Suppressor macrophage treated with lipopolysaccharide for 4 hours (primary cell): ENCODE data around the gene MACO1.
A peak's percentile ranks its signal among the peaks of the same experiment; 100 is the strongest.
"Not testable (repeated sequence)": the region's sequence is repeated elsewhere in the genome, so short reads cannot be mapped to it uniquely, and the experiment has no call there.

Source experiments
- DNase-seq: peaks from one replicate; pipeline ENCODE4 v3.0.0-alpha.2; 2020

Gene MACO1

GRCh38 chr1:25458541-25459298, 28.0 kb downstream of the MACO1 start:
- peak; percentile 45 for DNase-seq

- DNase-seq, result no peak
Observed at GRCh38 chr1:25460020-25460419, 29.3 kb downstream of the MACO1 start.

DNA sequence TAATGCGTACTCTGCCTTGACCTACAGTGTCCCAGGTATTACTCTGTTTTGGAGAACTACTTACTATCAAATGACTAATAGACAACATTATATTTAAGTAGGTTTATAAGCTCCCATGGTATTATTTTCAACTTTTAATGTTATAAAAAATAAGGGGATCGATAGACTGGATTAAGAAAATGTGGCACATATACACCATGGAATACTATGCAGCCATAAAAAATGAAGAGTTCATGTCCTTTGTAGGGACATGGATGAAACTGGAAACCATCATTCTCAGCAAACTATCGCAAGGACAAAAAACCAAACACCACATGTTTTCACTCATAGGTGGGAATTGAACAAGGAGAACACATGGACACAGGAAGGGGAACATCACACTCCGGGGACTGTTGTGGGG, 30.1 kb downstream of the MACO1 start:
- DNase-seq, result not testable (repeated sequence)

- no peak for DNase-seq
Observed at GRCh38 chr1:25461849-25462248, 31.2 kb downstream of the MACO1 start.

DNA sequence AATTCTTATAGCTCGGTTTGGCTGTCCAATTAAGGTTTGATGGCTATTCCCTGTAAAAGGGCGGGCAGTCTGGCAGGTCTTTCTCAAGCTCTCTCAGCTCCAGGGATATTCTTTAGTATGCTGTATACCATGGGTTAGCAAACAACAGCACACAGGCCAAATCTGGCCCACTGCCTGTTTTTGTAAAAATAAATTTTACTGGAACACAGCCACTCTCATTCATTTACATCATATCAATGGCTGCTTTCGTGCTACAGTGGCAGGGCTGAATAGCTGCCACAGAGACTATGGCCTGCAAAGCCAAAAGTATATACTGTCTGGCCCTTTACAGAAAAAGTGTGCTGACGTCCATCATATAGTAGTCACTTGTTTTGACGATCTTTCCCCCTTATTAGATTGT, 32.0 kb downstream of the MACO1 start:
- no peak for DNase-seq

- DNase-seq, result no peak
Observed at GRCh38 chr1:25467193-25467592, 36.5 kb downstream of the MACO1 start.

DNA sequence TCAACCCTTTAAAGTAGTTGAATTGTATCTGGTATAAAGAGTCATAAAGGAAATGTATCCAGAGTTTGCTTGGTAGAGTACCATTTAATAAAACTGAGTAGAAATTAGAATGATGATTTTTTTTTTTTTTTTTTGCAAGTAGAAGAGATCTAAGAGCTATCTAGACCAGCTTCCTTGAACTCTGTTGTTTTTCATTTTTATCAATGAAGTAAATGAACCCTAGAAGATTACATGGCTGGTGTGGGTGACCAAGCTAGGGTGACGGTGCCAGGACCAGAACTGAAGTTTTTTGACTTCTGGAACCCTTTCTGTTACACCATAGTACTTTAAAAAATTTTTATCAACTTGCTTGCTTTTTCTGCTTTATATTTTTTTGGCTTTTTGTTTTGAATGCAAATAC, 36.9 kb downstream of the MACO1 start:
- no peak for DNase-seq

GRCh38 chr1:25468033-25468432, 37.3 kb downstream of the MACO1 start:
- no peak for DNase-seq

DNA sequence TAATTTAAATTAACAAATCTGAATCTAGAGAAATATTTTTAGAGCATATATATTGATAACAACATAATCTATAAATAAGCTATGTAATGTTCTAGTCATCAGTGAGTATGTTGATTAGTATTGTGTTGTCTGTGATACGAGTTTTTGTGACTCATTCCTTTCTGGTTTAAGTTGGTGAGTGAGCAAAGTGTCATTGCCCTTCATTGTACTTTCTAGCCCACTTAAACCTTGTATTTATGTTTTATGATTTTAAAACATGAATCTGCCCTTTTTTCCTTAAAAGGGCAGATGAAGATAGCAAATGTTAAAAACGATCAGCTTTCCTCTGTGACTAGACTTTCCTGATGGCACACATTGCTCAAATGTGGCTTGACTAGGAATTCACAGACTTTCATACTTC, 38.5 kb downstream of the MACO1 start:
- DNase-seq, result no peak

DNA sequence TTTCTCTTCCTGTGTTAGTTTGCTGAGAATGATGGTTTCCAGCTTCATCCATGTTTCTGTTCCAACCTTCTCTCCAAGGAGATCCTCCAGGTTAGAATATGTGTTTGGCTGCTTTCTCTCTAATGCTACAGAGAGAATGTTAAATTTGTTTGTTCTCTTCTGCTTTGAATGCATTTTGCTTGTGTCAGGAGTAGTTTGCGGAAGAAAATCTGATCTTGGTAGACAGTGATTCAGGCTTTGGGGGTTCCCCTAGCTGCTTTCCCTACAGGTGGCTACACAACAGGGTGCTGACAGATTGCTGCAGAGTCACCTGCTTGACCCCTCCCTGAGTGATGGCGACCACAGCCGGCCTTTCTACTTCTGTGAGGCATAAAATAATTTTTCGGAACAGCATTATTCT, 41.8 kb downstream of the MACO1 start:
- DNase-seq, result no peak

- no peak for DNase-seq
Observed at GRCh38 chr1:25473653-25474225, 43.0 kb downstream of the MACO1 start.

- no peak for DNase-seq
Observed at GRCh38 chr1:25474439-25475047, 43.8 kb downstream of the MACO1 start.

GRCh38 chr1:25476186-25477097, 45.7 kb downstream of the MACO1 start:
- DNase-seq, result no peak

GRCh38 chr1:25477448-25478034, 46.8 kb downstream of the MACO1 start:
- DNase-seq, result no peak

DNA sequence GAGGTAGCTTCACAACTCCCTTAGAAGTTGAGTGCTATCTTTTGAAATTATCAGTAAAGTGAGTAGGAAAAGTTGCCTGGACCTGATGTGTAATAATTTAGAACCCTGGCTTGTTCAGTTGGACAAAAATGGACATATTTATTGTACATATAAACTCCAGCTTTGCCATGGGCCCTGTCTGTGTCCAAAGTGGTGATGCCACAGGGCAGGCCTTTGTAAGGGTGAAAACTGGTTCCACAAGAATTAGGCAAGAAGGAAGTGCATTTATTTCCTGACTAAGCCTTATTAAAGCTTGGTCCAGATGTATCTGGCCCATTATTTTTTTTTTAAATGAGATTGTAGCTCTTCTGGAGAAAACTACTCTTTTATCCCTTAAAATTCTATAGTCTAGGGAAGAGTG, 47.9 kb downstream of the MACO1 start:
- DNase-seq, result no peak

GRCh38 chr1:25481625-25482024, 50.9 kb downstream of the MACO1 start:
- DNase-seq, result no peak

DNA sequence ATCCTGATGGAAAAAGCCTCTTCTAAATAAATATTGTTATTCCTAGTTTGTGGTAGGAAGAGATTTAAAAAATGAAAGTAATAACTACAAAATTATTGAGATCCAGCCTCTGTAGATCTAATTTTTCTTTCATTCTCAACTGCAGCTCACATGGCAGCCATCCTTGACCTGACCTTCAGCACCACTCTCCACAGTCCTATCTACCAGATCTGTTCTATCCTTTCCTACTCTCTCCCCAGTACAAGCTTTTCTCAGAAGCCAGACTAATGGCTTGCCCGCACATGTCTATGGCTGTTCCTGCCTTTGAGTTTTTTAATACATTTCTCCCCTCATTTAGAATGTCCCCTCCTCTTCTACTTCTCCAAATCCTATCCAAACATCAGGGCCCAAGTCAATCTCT, 51.5 kb downstream of the MACO1 start:
- no peak for DNase-seq

- no peak for DNase-seq
Observed at GRCh38 chr1:25484096-25484495, 53.4 kb downstream of the MACO1 start.

- no peak for DNase-seq
Observed at GRCh38 chr1:25484533-25484932, 53.8 kb downstream of the MACO1 start.

GRCh38 chr1:25485536-25486411, 55.1 kb downstream of the MACO1 start:
- DNase-seq, result no peak

DNA sequence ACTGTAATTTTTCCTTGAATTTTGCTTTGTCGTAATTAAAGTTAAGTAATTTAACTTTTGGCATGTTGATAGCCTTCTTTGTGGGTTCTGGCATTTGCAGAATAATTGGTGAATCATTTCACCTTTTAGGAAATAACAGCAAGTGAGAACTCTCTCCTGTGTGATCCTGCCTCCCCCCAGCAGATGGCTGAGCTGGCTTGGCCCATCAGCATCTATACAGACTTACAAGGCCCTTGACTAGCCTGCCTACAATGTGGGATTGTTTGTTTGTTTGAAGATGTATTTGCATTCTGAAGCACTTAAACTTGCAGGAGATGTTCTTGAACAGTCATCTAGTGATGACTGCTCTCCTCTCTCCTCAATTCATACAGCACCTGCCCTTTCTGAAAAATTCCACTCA, 55.9 kb downstream of the MACO1 start:
- no peak for DNase-seq

- DNase-seq, result peak; percentile 25
Observed at GRCh38 chr1:25487628-25488027, 56.9 kb downstream of the MACO1 start.
